SW480 (cell line): Measurements from ENCODE around the gene ACTN4.
"Not testable (repeated sequence)": the region's sequence is repeated elsewhere in the genome, so short reads cannot be mapped to it uniquely, and the experiment has no call there.

Experiments
- DNase-seq: peaks from one replicate; pipeline ENCODE4 v3.0.0-alpha.2; 2016; ENCODE audit warnings: low spot score

Gene ACTN4

GRCh38 chr19:38647368-38647965 is at the start of gene ACTN4:
TSS of gene ACTN4 (plus strand) at chr19:38647649. CDS start at chr19:38647746, 97 bp downstream.
- peak; percentile 96 for DNase-seq

- DNase-seq: no peak
Measured at GRCh38 chr19:38599722-38600121, 47.7 kb upstream of the ACTN4 start.

- not testable (repeated sequence) for DNase-seq
Measured at GRCh38 chr19:38602856-38603255, 44.6 kb upstream of the ACTN4 start.

- no peak for DNase-seq
Measured at GRCh38 chr19:38606131-38606530, 41.3 kb upstream of the ACTN4 start.

GRCh38 chr19:38614289-38614688 is 33.2 kb upstream of the ACTN4 start:
- DNase-seq: no peak

GRCh38 chr19:38615007-38615581 is 32.4 kb upstream of the ACTN4 start:
- DNase-seq: no peak

GRCh38 chr19:38616265-38616664 is 31.2 kb upstream of the ACTN4 start:
- DNase-seq: no peak

GRCh38 chr19:38617283-38617763 is 30.1 kb upstream of the ACTN4 start:
- DNase-seq: no peak

GRCh38 chr19:38617764-38618589 is 29.5 kb upstream of the ACTN4 start, which contains the start of gene MAP4K1:
TSS of gene MAP4K1 (minus strand) at chr19:38617953. CDS start at chr19:38617895, 58 bp downstream.
- DNase-seq: no peak

GRCh38 chr19:38618590-38619360 is 28.7 kb upstream of the ACTN4 start, which contains the start of gene EIF3K:
TSS of gene EIF3K (plus strand) at chr19:38619188. CDS start at chr19:38619269, 81 bp downstream.
- peak; percentile 99 for DNase-seq

- no peak for DNase-seq
Measured at GRCh38 chr19:38619361-38620174, 27.9 kb upstream of the ACTN4 start.

- DNase-seq: no peak
Measured at GRCh38 chr19:38624822-38625221, 22.6 kb upstream of the ACTN4 start.

- DNase-seq: no peak
Measured at GRCh38 chr19:38626401-38626800, 21.0 kb upstream of the ACTN4 start.

GRCh38 chr19:38629568-38629967 is 17.9 kb upstream of the ACTN4 start:
- no peak for DNase-seq

- not testable (repeated sequence) for DNase-seq
Measured at GRCh38 chr19:38631301-38631700, 16.1 kb upstream of the ACTN4 start.

- DNase-seq: not testable (repeated sequence)
Measured at GRCh38 chr19:38631811-38632475, 15.5 kb upstream of the ACTN4 start.

GRCh38 chr19:38632476-38633213 is 14.8 kb upstream of the ACTN4 start:
- DNase-seq: no peak

- no peak for DNase-seq
Measured at GRCh38 chr19:38634757-38635482, 12.5 kb upstream of the ACTN4 start.
